SK-N-SH (cell line): ENCODE measurements around the gene MOBP. TPM values are rescaled to one million over a fixed set of nuclear protein-coding genes. Genes with fewer than 3 reads are reported as not detected.

Source experiments
- CTCF ChIA-PET: fragments of 300-600, 350-600 bp; formaldehyde crosslinking; extraction: SDS; loops from one replicate; lab custom pipeline; 2021; lab: Yijun Ruan, JAX
- POLR2A ChIA-PET: fragments of 350-600 bp; sonication (Branson Sonifier 250); formaldehyde crosslinking; extraction: SDS; loops from one replicate; lab custom pipeline; 2020; ENCODE audit warnings: antibody characterized with exemption, inconsistent platforms; lab: Yijun Ruan, JAX
- DNase-seq: peaks from one replicate; pipeline ENCODE4 v3.0.0; 2012
- H2AFZ ChIP-seq: fragments of 200-600 bp; sonication (generic); 2 replicates; pipeline ENCODE4 v1.8.1; 2016; ENCODE audit warnings: antibody characterized with exemption, mild to moderate bottlenecking, low read depth
- H3F3A ChIP-seq: fragments of 200-600 bp; sonication (generic); replicated peaks from 2 replicates; pipeline ENCODE3; 2016; ENCODE audit warnings: antibody characterized with exemption, mild to moderate bottlenecking; ENCODE audit not compliant: insufficient read depth
- H3K27ac ChIP-seq, 2 experiments: fragments of 200-500 bp in 1 of 2; fragments of 200-600 bp in 1 of 2; sonication (Bioruptor generic) in 1 of 2; sonication (generic), shearing (Covaris generic) in 1 of 2; 2 replicates each; pipeline versions ENCODE4 v1.5.1 to v1.6.1; 2014 to 2016; ENCODE audit warnings: low read depth in 2 of 2, inconsistent platforms in 1 of 2, low read length in 1 of 2, mild to moderate bottlenecking in 1 of 2, mixed read lengths in 1 of 2
- H3K27me3 ChIP-seq: fragments of 200-600 bp; sonication (generic), shearing (Covaris generic); 2 replicates; pipeline ENCODE4 v1.6.1; 2016; ENCODE audit warnings: mixed run types; ENCODE audit not compliant: insufficient read depth
- H3K36me3 ChIP-seq, 2 experiments: fragments of 200-500 bp in 1 of 2; fragments of 200-600 bp in 1 of 2; sonication (Bioruptor generic) in 1 of 2; sonication (generic) in 1 of 2; replicated peaks in 1 of 2; 2 replicates each; pipeline versions ENCODE3 to v1.5.1; 2014 to 2016; ENCODE audit warnings: low read length in 1 of 2, mild to moderate bottlenecking in 1 of 2; ENCODE audit not compliant: insufficient read depth in 2 of 2, control insufficient read depth in 1 of 2
- H3K4me1 ChIP-seq, 2 experiments: fragments of 200-500 bp in 1 of 2; fragments of 200-600 bp in 1 of 2; sonication (Bioruptor generic) in 1 of 2; sonication (generic), shearing (Covaris generic) in 1 of 2; 2 replicates each; pipeline versions ENCODE4 v1.5.1 to v1.6.1; 2014 to 2016; ENCODE audit warnings: low read depth in 1 of 2, low read length in 1 of 2, mixed run types in 1 of 2; ENCODE audit not compliant: insufficient read depth in 2 of 2, control insufficient read depth in 1 of 2
- H3K4me2 ChIP-seq: fragments of 200-600 bp; sonication (generic), shearing (Covaris generic); 2 replicates; pipeline ENCODE4 v1.6.1; 2017; ENCODE audit warnings: mixed run types
- H3K4me3 ChIP-seq, 2 experiments: fragments of 200-500 bp in 1 of 2; fragments of 200-600 bp in 1 of 2; sonication (Bioruptor generic) in 1 of 2; sonication (generic), shearing (Covaris generic) in 1 of 2; 2 replicates each; pipeline versions ENCODE4 v1.5.1 to v1.8.1; 2014 to 2016; ENCODE audit warnings: low read depth in 2 of 2, inconsistent platforms in 1 of 2, low read length in 1 of 2, mild to moderate bottlenecking in 1 of 2, mixed read lengths in 1 of 2, moderate library complexity in 1 of 2
- H3K79me2 ChIP-seq: fragments of 200-600 bp; sonication (generic); 2 replicates; pipeline ENCODE4 v1.8.1; 2017; ENCODE audit warnings: mild to moderate bottlenecking; ENCODE audit not compliant: insufficient read depth
- H3K9ac ChIP-seq: fragments of 200-600 bp; sonication (generic); 2 replicates; pipeline ENCODE4 v1.6.1; 2017; ENCODE audit warnings: mixed run types
- H3K9me2 ChIP-seq: fragments of 200-600 bp; sonication (generic); 2 replicates; pipeline ENCODE4 v1.6.1; 2017; ENCODE audit warnings: mixed run types
- H3K9me3 ChIP-seq: fragments of 200-600 bp; sonication (generic); 2 replicates; pipeline ENCODE4 v1.6.1; 2017; ENCODE audit warnings: mixed run types, mild to moderate bottlenecking, moderate library complexity
- H4K20me1 ChIP-seq: fragments of 200-600 bp; sonication (generic); 2 replicates; pipeline ENCODE4 v1.6.1; 2017; ENCODE audit warnings: mild to moderate bottlenecking, mixed run types; ENCODE audit not compliant: insufficient read depth
- ELF1 ChIP-seq: IDR thresholded peaks from 2 replicates; pipeline ENCODE4 v1.4.0; 2012
- EP300 ChIP-seq, 2 experiments: IDR thresholded peaks; 2 replicates each; pipeline versions ENCODE4 v1.4.0 to v1.6.1; 2012; ENCODE audit warnings: borderline replicate concordance in 1 of 2, low read depth in 1 of 2, low read length in 1 of 2
- EZH2phosphoT487 ChIP-seq: fragments of 200-600 bp; sonication (generic); IDR thresholded peaks from 2 replicates; pipeline ENCODE4 v1.6.1; 2017; ENCODE audit warnings: low read depth, mixed run types, mild to moderate bottlenecking, antibody characterized with exemption, moderate library complexity, borderline replicate concordance
- FOXJ3 ChIP-seq: sonication (generic); formaldehyde crosslinking; IDR thresholded peaks from 2 replicates; pipeline ENCODE4 v1.5.1; 2020; ENCODE audit warnings: mild to moderate bottlenecking, missing genetic modification reagents
- GABPA ChIP-seq: IDR thresholded peaks from 2 replicates; pipeline ENCODE4 v1.4.0; 2012; ENCODE audit warnings: low read depth, mild to moderate bottlenecking
- GATA2 ChIP-seq: sonication (generic); formaldehyde crosslinking; IDR thresholded peaks from 2 replicates; pipeline ENCODE4 v1.5.0; 2020; ENCODE audit warnings: mild to moderate bottlenecking, missing genetic modification reagents
- JUND ChIP-seq: IDR thresholded peaks from 2 replicates; pipeline ENCODE4 v1.4.0; 2012
- MAX ChIP-seq: IDR thresholded peaks from 2 replicates; pipeline ENCODE4 v1.4.0; 2012; ENCODE audit warnings: low read depth
- MEF2A ChIP-seq: IDR thresholded peaks from 2 replicates; pipeline ENCODE4 v1.4.0; 2012; ENCODE audit warnings: low read depth, borderline replicate concordance
- MXI1 ChIP-seq: IDR thresholded peaks from 2 replicates; pipeline ENCODE4 v1.6.1; 2012; ENCODE audit warnings: mild to moderate bottlenecking, low read depth, low read length, improper control_type of control experiment
- NFIC ChIP-seq: IDR thresholded peaks from 2 replicates; pipeline ENCODE4 v1.4.0; 2012; ENCODE audit warnings: borderline replicate concordance
- NRF1 ChIP-seq: IDR thresholded peaks from 2 replicates; pipeline ENCODE4 v1.6.1; 2012; ENCODE audit warnings: low read depth, mild to moderate bottlenecking, low read length
- RAD21 ChIP-seq: IDR thresholded peaks from 2 replicates; pipeline ENCODE4 v1.6.1; 2012; ENCODE audit warnings: mild to moderate bottlenecking, low read length
- RFX5 ChIP-seq: IDR thresholded peaks from 2 replicates; pipeline ENCODE4 v1.6.1; 2012; ENCODE audit warnings: mild to moderate bottlenecking, improper control_type of control experiment, low read length
- RXRA ChIP-seq: IDR thresholded peaks from 2 replicates; pipeline ENCODE4 v1.4.0; 2012; ENCODE audit warnings: low read depth, mild to moderate bottlenecking, borderline replicate concordance
- SMC3 ChIP-seq: IDR thresholded peaks from 2 replicates; pipeline ENCODE4 v1.6.1; 2012; ENCODE audit warnings: low read depth, low read length, improper control_type of control experiment
- TAF1 ChIP-seq: IDR thresholded peaks from 2 replicates; pipeline ENCODE4 v1.6.1; 2012; ENCODE audit warnings: low read depth, mild to moderate bottlenecking, low read length, moderate library complexity, borderline replicate concordance
- TCF12 ChIP-seq: IDR thresholded peaks from 2 replicates; pipeline ENCODE4 v1.4.0; 2012
- TEAD4 ChIP-seq: IDR thresholded peaks from 2 replicates; pipeline ENCODE4 v1.4.0; 2012; ENCODE audit warnings: mild to moderate bottlenecking, borderline replicate concordance; ENCODE audit not compliant: insufficient read depth
- USF1 ChIP-seq: IDR thresholded peaks from 2 replicates; pipeline ENCODE4 v1.4.0; 2012; ENCODE audit warnings: low read depth, borderline replicate concordance
- USF2 ChIP-seq: fragments of 150-350 bp; IDR thresholded peaks from 2 replicates; pipeline ENCODE4 v1.6.1; 2017; ENCODE audit warnings: antibody characterized with exemption, low read length, low read depth, borderline replicate concordance
- YY1 ChIP-seq: IDR thresholded peaks from 2 replicates; pipeline ENCODE4 v1.4.0; 2012; ENCODE audit warnings: low read depth, mild to moderate bottlenecking
- ZBTB33 ChIP-seq: IDR thresholded peaks from 2 replicates; pipeline ENCODE4 v1.4.0; 2012; ENCODE audit warnings: low read depth, borderline replicate concordance
- WGBS: methylation state at CpG from one replicate; pipeline ENCODE4 v1.1.6; 2017; ENCODE audit warnings: low lambda C conversion rate; 5-methylcytosine and 5-hydroxymethylcytosine counted together
- polyA plus RNA-seq, 3 experiments: library from polyadenylated mRNA; depleted of rRNA; stranded (reverse); fragments of >200 nt; gene quantifications; 2 replicates each; pipeline ENCODE4 v1.2.3, GENCODE V29; 2012

The MOBP gene
- polyA plus RNA-seq, 1 of the 3 experiments (the other 2 are of a cell fraction), result not detected

- H3K4me1 ChIP-seq, result no peaks in the 10 kb centered on the region
- TF ChIP-seq GATA2 (CRISPR knock-in tag), result no peak
- TF ChIP-seq MXI1, result no peak
- no peak for TF ChIP-seq TEAD4
- no peak for TF ChIP-seq USF2
- TF ChIP-seq NFIC, result no peak
- no peak for TF ChIP-seq RFX5
- no peak for TF ChIP-seq MAX
- TF ChIP-seq JUND, result no peak
- TF ChIP-seq TAF1, result no peak
- no peak for TF ChIP-seq FOXJ3 (CRISPR knock-in tag)
- no peak for TF ChIP-seq EZH2phosphoT487
- no peak for TF ChIP-seq SMC3
- TF ChIP-seq RAD21, result no peak
- TF ChIP-seq YY1, result no peak
- TF ChIP-seq GABPA, result no peak
- CTCF ChIA-PET, result interaction anchor here (1.3 to 2.4 kb wide), 3 partner anchors 13 to 57 kb away, joined by 3 to 8 read pairs (median 4); no protein-coding TSS in a partner anchor
- POLR2A ChIA-PET, result no interaction called here
- no peaks in the 10 kb centered on the region for H3K9me3 ChIP-seq
- no peak overlapping the region for H3K9ac ChIP-seq
- H3K27me3 ChIP-seq, result no peaks in the 10 kb centered on the region
- no peak overlapping the region for H2AFZ ChIP-seq
- H3K79me2 ChIP-seq, result no peaks in the 10 kb centered on the region
- no peak overlapping the region for H3K4me3 ChIP-seq
- no peaks in the 10 kb centered on the region for H3K36me3 ChIP-seq
- no peaks in the 10 kb centered on the region for H3F3A ChIP-seq
- no peaks in the 10 kb centered on the region for H4K20me1 ChIP-seq
- no peak for DNase-seq
- no peak overlapping the region for H3K27ac ChIP-seq
- H3K9me2 ChIP-seq, result no peaks in the 10 kb centered on the region
- H3K4me2 ChIP-seq, result no peak overlapping the region
- WGBS, result 72% methylated on average over 6 of the region's 8 CpGs
Observed at GRCh38 chr3:39485547-39485946, 18.1 kb downstream of the MOBP start.

- no peaks in the 10 kb centered on the region for H3K36me3 ChIP-seq
- DNase-seq, result no peak
- no peaks in the 10 kb centered on the region for H3K9me3 ChIP-seq
- H2AFZ ChIP-seq, result no peak overlapping the region
- CTCF ChIA-PET, result interaction anchor here (1.1 to 1.2 kb wide), 2 partner anchors 10 to 17 kb away, joined by 3 to 4 read pairs; no protein-coding TSS in a partner anchor
- WGBS, result 59% methylated on average over 3 of the region's 3 CpGs
- no peaks in the 10 kb centered on the region for H3K9me2 ChIP-seq
- no peak overlapping the region for H3K9ac ChIP-seq
- no peaks in the 10 kb centered on the region for H3K79me2 ChIP-seq
- H3K27me3 ChIP-seq, result no peaks in the 10 kb centered on the region
- TF ChIP-seq TCF12, result no peak
- TF ChIP-seq USF1, result no peak
- TF ChIP-seq ELF1, result no peak
- no peak for TF ChIP-seq ZBTB33
- TF ChIP-seq YY1, result no peak
- TF ChIP-seq NFIC, result no peak
- no peak for TF ChIP-seq MAX
- no peak for TF ChIP-seq EP300 (IDR thresholded peaks at IDR 0.05; ENCODE audit: borderline replicate concordance in 1 of 2, low read depth in 1 of 2, low read length in 1 of 2)
- no peak for TF ChIP-seq EZH2phosphoT487
- TF ChIP-seq GATA2 (CRISPR knock-in tag), result no peak
- TF ChIP-seq RXRA, result no peak
- no peak for TF ChIP-seq MEF2A
- TF ChIP-seq NRF1, result no peak
- no peak for TF ChIP-seq USF2
- no peaks in the 10 kb centered on the region for H3F3A ChIP-seq
- H3K4me3 ChIP-seq, result no peak overlapping the region
- H3K27ac ChIP-seq, result no peak overlapping the region
- H3K4me1 ChIP-seq, result no peaks in the 10 kb centered on the region
- H4K20me1 ChIP-seq, result no peaks in the 10 kb centered on the region
- no peak overlapping the region for H3K4me2 ChIP-seq
- POLR2A ChIA-PET, result no interaction called here
Observed at GRCh38 chr3:39491014-39491413, 23.5 kb downstream of the MOBP start.
